Motor neuron (in vitro differentiated cells): ENCODE data around the gene ZNF362. TPM values are rescaled to one million over a fixed set of nuclear protein-coding genes. Genes with fewer than 3 reads are reported as not detected.
A peak's percentile ranks its signal among the peaks of the same experiment; 100 is the strongest.
"Not testable (repeated sequence)": the region's sequence is repeated elsewhere in the genome, so short reads cannot be mapped to it uniquely, and the experiment has no call there.

ENCODE experiments used
- ATAC-seq, 8 experiments: fragments of 200-7000 bp; cut with Tn5 transposase; replicated peaks in 6 of 8; 2 replicates each; pipeline ENCODE4 v1.8.0; 2021; ENCODE audit warnings: mild to moderate bottlenecking in 8 of 8, moderate library complexity in 8 of 8
- H3K27ac ChIP-seq, 2 donors: fragments of 250-450 bp; sonication (Bioruptor Pico); 2 replicates each; pipeline ENCODE4 v1.9.0; 2021; ENCODE audit warnings: antibody characterized with exemption in 2 of 2, mild to moderate bottlenecking in 2 of 2, moderate library complexity in 1 of 2
- H3K4me1 ChIP-seq, 2 donors: fragments of 250-450 bp; sonication (Bioruptor Pico); replicated peaks in 1 of 2; 2 replicates each; pipeline ENCODE4 v1.6.1; 2021; ENCODE audit warnings: antibody characterized with exemption in 2 of 2, mild to moderate bottlenecking in 2 of 2, moderate library complexity in 1 of 2
- H3K4me3 ChIP-seq, 5 donors: fragments of 250-450 bp; sonication (Bioruptor Pico); 2 replicates each; pipeline ENCODE4 v1.9.0; 2021; ENCODE audit warnings: antibody characterized with exemption in 5 of 5, mild to moderate bottlenecking in 5 of 5, moderate library complexity in 4 of 5
- WGBS, 10 experiments: fragments of 450-650 bp; shearing (Covaris generic); methylation state at CpG; one replicate each; pipeline ENCODE4 v1.0.0; 2022; 5-methylcytosine and 5-hydroxymethylcytosine counted together
- in situ Hi-C, 9 experiments: fragments of 400-800 bp; cut with MboI; loops; one replicate each; pipeline ENCODE4 v1.15.0; 2021; ENCODE audit warnings: low sequenced_read_pairs in 9 of 9, low pct_unique_long_range_greater_than_20kb in 2 of 9; ENCODE audit not compliant: unreplicated experiment in 9 of 9
- total RNA-seq, 8 experiments: library from RNA; unstranded; fragments of 300-600 nt; gene quantifications; 2 replicates each; pipeline versions ENCODE4 v1.2.3 to v1.2.4, GENCODE V29; 2022

The ZNF362 gene
- total RNA-seq, 8 experiments from 2014 or later: 4.4 to 31.7 (median 25.3) TPM

DNA sequence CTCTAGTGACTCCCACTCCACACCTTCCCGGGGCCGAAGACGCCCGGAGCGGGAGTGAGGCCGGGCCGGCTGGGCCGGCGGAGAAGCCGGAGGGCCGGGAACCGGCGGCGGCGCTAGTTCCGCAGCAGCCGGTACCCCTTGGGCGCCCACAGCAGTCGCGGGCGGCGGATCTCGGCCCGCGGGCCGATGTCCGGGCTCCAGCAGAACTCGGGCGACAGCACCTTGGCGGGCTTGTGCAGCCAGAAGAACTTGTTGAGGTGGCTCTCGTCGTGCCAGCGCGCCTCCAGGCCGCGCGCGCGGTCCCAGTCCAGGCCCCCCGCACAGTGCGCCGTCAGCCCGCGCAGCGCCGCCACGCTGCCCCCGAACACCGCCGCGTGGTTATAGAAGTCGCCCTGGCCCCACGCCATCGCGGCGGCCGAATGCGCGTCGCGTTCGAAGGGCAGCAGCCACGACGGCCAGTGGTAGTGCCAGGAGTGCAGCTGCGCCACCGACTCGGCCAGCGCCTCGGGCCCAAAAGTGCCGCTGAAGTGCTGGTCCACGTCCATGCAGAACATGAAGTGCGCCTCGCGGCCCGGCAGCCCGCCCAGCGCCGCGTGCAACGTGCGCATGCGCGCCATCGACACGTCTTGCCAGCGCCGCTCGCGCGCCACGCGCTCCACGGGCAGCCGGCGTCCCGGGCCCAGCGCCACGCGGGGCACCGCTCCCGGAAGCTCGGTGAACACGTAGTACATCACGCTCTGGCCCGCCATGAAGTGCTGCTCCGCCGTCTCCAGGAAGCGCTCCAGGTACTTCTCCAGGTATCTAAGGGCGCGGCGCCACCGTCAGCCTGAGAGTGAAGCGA, 50.6 kb downstream of the ZNF362 start:
- WGBS, 10 experiments: 12 to 89% (median 35%) methylated on average over 3 to 69 of the region's 113 CpGs; no CpG with 5 or more reads in 6 of the 10 experiments

DNA sequence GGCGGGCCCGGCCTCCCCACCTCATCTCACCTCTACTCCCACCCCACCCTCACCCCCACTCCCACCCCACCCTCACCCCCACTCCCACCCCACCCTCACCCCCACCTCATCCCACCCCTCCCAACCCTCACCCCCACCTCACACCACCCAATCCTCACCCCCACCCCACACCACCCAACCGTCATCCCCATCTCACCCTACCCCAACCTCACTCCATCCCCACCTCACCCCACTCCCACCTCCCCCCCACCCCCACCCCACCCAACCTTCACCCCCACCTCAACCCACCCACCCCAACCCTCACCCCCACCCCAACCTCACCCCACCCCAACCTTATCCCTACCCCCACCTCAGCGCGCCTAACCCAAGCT, 51.2 kb downstream of the ZNF362 start:
- in situ Hi-C loops: no loop called here
- no CpG with 5 or more reads among the region's 5 CpGs for WGBS, 10 experiments
- no peak for ATAC-seq
- H3K27ac ChIP-seq: no peak overlapping the region
- H3K4me3 ChIP-seq: no peak overlapping the region
- peaks cover 7 to 11% of the 10 kb centered on the region in 2 donors for H3K4me1 ChIP-seq

More for the DNA sequence above, 50.6 kb downstream of the ZNF362 start:
- Histone ChIP-seq H3K4me3 (no peak overlapping the region), H3K4me1 (peaks cover 7 to 11% of the 10 kb centered on the region in 2 donors), H3K27ac (no peak overlapping the region)
- in situ Hi-C loops: no loop called here
- peak in 5 of 8 experiments; percentile 27 to 63 (median 54) for ATAC-seq

DNA sequence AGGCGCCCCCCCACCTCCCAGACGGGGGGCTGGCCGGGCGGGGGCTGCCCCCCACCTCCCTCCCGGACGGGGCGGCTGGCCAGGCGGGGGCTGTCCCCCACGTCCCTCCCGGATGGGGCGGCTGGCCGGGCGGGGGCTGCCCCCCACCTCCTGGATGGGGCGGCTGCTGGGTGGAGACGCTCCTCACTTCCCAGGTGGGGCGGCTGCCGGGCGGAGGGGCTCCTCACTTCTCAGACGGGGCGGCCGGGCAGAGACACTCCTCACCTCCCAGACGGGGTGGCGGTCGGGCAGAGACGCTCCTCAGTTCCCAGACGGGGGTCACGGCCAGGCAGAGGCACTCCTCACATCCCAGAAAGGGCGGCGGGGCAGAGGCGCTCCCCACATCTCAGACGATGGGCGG, 53.1 kb downstream of the ZNF362 start:
- H3K4me3 ChIP-seq, in situ Hi-C loops, H3K27ac ChIP-seq, ATAC-seq: not testable (repeated sequence)
- WGBS, 10 experiments: no CpG with 5 or more reads among the region's 32 CpGs
- peaks cover 7 to 11% of the 10 kb centered on the region in 2 donors for H3K4me1 ChIP-seq

DNA sequence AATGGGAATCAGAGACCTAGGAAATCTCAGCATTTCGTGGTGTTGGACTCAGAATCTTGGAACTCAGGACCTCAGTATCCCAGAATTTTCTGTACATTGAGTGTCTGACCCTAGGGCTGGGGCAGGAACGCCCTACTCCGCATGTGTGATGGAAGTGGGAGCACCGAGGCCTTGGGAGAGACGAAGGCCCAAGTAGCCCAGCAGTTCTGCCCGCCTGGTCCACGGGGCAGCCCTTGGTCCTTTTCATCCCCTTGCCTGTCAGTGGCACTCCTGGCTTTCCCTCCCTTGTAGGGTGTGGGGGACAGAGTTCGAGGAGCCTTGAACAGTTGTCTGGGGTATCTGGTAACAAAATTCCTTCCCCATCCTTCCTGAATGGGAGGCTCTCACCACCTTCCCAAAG, 54.4 kb downstream of the ZNF362 start:
- in situ Hi-C loops: no loop called here

DNA sequence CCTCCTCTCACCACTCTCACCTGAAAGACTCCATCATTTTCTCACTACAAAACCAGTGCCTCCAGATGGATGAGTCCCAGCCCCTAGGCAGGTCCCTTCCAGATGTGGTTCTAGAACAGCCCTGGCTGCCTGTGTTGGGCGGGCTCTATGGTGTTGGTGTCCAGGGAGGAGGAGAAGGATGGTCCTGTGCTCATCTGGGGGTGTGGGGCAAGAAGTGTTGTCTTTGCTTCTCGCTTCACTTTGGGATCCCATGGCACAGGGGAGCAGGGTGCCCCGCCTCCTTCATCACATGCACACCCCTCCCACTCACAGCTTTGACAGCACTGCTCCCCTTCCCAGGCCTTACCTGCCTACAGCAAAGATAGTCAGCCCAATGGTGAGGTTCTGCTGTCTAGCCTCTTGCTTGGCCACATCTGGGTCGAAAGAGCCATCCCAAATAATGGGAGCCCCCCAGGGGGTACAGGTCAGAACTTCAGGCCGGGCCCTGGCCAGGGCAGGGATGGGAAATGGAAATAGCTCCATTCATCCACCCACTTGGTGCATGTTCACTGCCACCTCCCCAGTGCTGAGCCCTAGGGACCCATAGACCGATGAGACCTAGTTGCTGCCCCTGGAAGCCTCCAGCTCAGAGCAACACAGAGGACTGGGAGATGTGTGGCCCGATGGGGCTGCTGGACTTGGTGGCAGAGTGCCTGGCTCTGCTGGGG, 55.6 kb downstream of the ZNF362 start:
- in situ Hi-C loops: no loop called here

More for the DNA sequence above, 54.4 kb downstream of the ZNF362 start:
- no peak for ATAC-seq
- no peak overlapping the region for H3K27ac ChIP-seq
- peaks cover 7 to 11% of the 10 kb centered on the region in 2 donors for H3K4me1 ChIP-seq
- no peak overlapping the region for H3K4me3 ChIP-seq
- 0 to 100% (median 75%) methylated on average over 1 to 8 of the region's 8 CpGs; no CpG with 5 or more reads in 4 of the 10 experiments for WGBS, 10 experiments

DNA sequence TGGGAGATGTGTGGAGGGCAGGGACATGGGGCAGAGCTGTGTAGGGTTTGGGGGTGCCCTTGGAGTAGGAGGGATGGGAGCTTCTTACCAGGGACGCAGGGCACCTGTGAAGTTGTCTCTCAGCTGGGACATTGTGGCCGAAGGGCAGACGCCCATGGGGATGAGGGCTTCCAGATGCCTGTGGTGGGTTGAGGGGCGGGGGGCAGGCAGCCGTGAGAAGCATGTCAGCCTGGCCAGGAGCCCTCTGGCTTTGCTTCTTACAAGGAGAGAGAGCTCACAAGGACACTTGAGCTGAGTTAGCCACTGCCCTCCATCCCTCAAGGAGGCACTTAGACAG, 56.1 kb downstream of the ZNF362 start:
- Histone ChIP-seq H3K4me1 (no peaks in the 10 kb centered on the region), H3K27ac (no peak overlapping the region), H3K4me3 (no peak overlapping the region)
- in situ Hi-C loops: no loop called here
- ATAC-seq: no peak
- whole genome bisulfite sequencing, 10 experiments: 60 to 80% methylated on average over 1 to 2 of the region's 5 CpGs; no CpG with 5 or more reads in 8 of the 10 experiments

More for the DNA sequence above, 55.6 kb downstream of the ZNF362 start:
- Histone ChIP-seq H3K4me3 (no peak overlapping the region), H3K4me1 (peaks cover 0 to under 1% of the 10 kb centered on the region in 2 donors), H3K27ac (no peak overlapping the region)
- ATAC-seq: no peak
- 50 to 100% (median 100%) methylated on average over 1 to 2 of the region's 7 CpGs; no CpG with 5 or more reads in 5 of the 10 experiments for WGBS, 10 experiments

DNA sequence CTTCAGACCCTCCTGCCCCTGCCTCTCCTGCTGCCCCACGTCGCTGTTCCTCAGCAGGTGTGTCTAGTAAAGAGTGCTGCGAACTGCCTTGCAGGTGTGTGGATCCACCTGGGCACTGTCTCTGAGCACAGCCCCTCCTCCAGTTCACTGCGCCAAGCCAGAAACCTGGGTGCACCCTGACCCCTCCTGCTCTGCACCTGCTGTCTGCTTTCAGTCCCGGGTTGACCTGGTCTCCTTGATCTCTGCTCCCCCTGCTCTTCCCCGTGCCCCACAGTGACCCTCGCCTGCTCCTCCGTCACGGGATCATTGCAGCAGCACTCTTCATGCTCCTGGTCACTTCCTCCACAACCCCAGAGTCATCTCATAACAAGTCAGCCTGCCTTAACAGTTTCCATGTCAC, 58.1 kb downstream of the ZNF362 start:
- Histone ChIP-seq H3K27ac (no peak overlapping the region), H3K4me1 (no peaks in the 10 kb centered on the region), H3K4me3 (no peak overlapping the region)
- in situ Hi-C loops: no loop called here
- no peak for ATAC-seq
- 77 to 94% (median 88%) methylated on average over 1 to 8 of the region's 9 CpGs; no CpG with 5 or more reads in 2 of the 10 experiments for WGBS, 10 experiments

DNA sequence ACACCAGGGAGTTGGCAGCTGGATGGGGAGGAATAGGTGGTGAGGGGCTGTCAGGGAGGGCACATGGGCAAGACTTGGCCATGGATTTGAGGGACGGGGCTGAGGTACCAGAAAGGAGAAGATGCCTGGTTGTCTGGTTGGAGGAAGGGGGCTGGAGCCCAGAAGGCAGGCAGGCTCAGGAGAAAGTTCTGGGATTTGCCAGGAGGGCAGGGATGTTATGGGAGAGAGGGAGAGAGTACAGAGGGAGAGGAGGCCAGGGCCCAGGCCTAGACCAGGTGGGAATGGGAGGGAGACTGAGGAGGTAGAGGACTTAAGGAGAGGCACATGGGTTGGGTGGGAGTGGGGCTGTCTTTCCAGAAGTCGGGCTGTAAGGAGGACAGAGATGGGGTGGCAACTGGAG, 60.3 kb downstream of the ZNF362 start:
- H3K4me1 ChIP-seq: no peaks in the 10 kb centered on the region
- no peak overlapping the region for H3K4me3 ChIP-seq
- WGBS, 10 experiments: 50 to 100% (median 83%) methylated on average over 1 to 2 of the region's 2 CpGs; no CpG with 5 or more reads in 4 of the 10 experiments
- ATAC-seq: no peak
- in situ Hi-C loops: no loop called here
- no peak overlapping the region for H3K27ac ChIP-seq

DNA sequence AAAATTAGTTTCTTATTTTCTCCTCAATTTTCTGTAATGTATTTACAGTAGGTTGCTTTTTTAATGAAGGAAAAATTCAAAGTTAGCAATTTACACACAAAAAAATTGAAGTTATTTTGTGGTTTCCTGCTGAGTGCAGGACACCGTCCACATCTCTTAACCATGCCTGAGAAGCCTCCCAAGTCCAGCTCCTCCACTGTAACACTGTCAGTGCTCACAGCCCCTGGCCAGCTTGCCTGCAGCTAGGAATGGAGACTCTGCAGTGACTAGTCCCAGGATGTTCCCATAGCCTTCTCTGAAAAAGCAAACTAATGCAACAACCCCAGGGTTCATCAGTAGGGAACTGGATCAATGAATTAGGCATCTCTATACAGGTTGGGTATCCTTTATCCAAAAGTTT, 61.1 kb downstream of the ZNF362 start:
- no peak for ATAC-seq
- Histone ChIP-seq H3K4me1 (no peaks in the 10 kb centered on the region), H3K4me3 (no peak overlapping the region), H3K27ac (no peak overlapping the region)
- in situ Hi-C loops: no loop called here
- WGBS, 10 experiments: 0 to 86% (median 67%) methylated on average over 1 of the region's 1 CpG; no CpG with 5 or more reads in 3 of the 10 experiments

DNA sequence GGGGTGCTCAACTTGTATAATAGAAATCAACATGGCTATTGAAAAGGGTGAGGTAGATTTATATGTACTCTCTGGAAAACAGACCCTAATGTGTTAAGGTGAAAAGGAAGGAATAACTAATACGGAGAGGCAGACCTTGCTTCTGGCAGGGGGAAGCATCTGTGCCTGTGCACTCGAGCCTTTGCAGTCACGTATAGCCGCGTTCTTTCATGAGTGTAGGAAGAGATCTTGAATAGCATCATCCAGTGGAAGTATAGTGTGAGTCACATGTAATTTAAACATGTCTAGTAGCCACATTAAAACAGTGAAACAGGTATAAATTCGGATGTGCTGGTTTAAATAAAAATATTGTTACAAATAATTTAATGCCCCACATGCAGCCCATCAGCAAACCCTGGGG, 61.7 kb downstream of the ZNF362 start:
- ATAC-seq: no peak

DNA sequence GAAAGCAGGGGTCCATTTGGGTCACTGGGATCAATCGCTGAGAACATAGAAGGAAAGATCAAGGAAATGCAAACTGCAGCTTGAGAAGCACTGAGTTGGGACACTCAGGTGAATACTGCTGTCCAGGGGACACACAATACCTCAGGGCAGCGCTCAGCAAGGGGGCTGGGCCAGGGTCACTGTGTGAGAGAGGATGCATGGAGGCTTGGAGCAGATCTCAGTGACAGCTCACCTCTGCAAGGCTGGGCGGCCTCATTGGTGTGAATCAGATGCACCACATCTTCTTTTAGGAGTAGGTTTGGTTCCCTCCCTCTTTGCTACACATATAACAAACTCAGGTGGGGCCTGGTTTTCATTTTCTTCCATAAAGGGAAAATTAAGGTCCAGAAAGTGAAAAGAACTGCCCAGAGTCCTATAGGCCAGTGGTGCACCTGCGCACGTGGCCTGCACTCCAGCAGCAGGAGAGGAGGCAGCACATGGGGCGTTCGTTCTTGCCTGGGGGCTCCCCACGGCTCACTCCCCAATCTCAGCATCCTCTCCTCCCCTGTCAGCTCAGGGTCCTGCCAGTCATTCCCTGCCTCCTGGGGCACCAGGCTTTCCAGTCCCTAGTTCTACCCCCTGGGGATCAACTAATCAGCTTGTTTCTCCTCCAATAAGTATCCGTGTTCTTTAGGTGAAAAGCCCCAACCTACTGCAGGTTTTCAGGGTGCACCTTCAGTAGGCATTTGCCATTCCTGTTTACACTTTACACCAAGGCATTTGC, 63.1 kb downstream of the ZNF362 start:
- 78 to 100% (median 90%) methylated on average over 1 to 9 of the region's 9 CpGs; no CpG with 5 or more reads in 2 of the 10 experiments for WGBS, 10 experiments
- in situ Hi-C loops: no loop called here
- Histone ChIP-seq H3K27ac (no peak overlapping the region), H3K4me3 (no peak overlapping the region), H3K4me1 (no peaks in the 10 kb centered on the region)
- ATAC-seq: no peak

More for the DNA sequence above, 61.7 kb downstream of the ZNF362 start:
- in situ Hi-C loops: no loop called here
- Histone ChIP-seq H3K4me3 (no peak overlapping the region), H3K27ac (no peak overlapping the region), H3K4me1 (no peaks in the 10 kb centered on the region)
- WGBS, 10 experiments: 27 to 74% (median 73%) methylated on average over 2 to 6 of the region's 6 CpGs; no CpG with 5 or more reads in 3 of the 10 experiments

DNA sequence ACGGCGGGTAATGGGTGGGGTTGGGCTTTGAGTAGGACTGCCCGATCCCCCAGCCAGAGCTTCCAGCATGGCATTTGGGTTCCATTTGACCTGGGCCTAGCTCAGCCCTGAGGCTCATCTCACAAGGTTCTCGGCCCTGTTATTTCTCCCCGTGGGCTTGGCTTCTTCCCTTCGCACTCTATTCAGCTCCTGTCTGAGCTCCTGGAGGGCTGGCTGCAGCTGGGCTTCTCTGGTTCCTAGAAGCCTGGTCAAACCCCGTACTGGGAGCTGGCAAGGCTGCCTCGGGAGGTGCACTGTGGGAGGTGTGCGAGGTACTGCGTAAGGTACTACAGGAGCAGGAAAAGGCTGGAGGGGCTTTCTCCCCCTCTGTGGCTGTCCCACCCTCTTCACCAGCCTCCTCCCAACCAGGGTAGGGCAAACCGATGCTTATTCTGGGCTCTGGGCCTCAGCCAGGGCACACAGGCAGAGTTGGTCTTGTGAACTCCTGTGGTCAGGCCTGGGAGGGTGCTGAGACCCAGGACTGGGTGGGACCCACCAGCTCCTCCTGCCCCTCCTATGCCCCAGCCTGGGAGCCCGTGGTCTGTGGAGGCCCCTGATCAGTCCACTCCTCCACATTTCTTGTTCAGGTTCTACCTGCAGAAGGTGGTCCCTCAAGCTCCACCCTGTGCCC, 63.8 kb downstream of the ZNF362 start:
- in situ Hi-C loops: no loop called here
- H3K4me3 ChIP-seq: no peak overlapping the region
- H3K4me1 ChIP-seq: no peaks in the 10 kb centered on the region
- no peak overlapping the region for H3K27ac ChIP-seq
- ATAC-seq: peak in 6 of 8 experiments; percentile 5 to 35 (median 16)
- 0 to 92% (median 79%) methylated on average over 1 to 11 of the region's 12 CpGs; no CpG with 5 or more reads in 2 of the 10 experiments for WGBS, 10 experiments
